Stimulated activated CD8-positive, alpha-beta memory T cell treated with anti-CD3 and anti-CD28 coated beads, Interleukin-12 subunit alpha, Interleukin-12 subunit beta, amount 100 ng/mL, for 24 hours (primary cell): Measurements from ENCODE around the gene PCDHGA8.
"Not testable (repeated sequence)": the region's sequence is repeated elsewhere in the genome, so short reads cannot be mapped to it uniquely, and the experiment has no call there.

Experiments
- DNase-seq: peaks from one replicate; pipeline ENCODE4 v3.0.0-alpha.2; 2020; ENCODE audit errors: extremely low read depth

Gene PCDHGA8

DNA sequence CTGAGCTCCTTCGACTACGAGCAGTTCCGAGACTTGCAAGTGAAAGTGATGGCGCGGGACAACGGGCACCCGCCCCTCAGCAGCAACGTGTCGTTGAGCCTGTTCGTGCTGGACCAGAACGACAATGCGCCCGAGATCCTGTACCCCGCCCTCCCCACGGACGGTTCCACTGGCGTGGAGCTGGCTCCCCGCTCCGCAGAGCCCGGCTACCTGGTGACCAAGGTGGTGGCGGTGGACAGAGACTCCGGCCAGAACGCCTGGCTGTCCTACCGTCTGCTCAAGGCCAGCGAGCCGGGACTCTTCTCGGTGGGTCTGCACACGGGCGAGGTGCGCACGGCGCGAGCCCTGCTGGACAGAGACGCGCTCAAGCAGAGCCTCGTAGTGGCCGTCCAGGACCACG lies 39.9 kb downstream of the PCDHGA8 start:
- DNase-seq = not testable (repeated sequence)

GRCh38 chr5:141432726-141433125 lies 40.3 kb downstream of the PCDHGA8 start:
- not testable (repeated sequence) for DNase-seq

DNA sequence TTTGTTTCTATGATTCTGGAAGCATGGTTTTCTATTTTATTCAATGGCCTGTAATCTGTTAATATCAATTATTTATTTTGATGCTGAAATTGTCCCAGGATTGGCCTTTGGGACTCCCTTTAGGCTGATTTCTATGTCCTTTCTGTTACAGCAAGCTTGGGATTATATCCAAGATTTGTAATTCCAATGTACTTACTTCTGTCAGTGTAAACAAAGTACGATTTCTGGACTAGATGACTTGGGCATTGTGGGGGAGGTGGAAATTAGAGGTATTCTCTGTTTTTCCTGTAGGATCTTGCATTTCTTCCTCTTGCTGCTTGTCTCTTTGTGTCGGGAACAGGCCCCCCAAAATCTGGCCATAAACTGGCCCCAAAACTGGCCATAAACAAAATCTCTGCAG lies 41.6 kb downstream of the PCDHGA8 start:
- no peak for DNase-seq

DNA sequence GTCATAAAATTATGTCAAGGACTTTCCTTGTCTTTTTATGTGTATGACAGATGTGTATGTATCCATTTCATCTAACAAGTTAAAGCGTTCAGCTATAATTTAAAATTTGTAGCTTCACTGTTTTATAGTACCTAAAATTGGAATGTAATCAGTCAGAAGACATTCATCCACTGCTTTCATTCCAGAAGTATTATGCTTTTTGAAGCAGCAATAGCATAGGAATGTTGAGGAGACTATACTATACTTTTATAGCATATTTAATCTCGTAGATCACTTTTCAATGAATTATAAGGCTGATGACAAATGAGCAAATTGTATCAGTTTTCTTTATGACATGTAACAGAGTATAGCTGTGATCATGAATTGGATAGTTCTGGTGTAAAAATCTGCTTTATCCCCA lies 44.8 kb downstream of the PCDHGA8 start:
- no peak for DNase-seq

DNA sequence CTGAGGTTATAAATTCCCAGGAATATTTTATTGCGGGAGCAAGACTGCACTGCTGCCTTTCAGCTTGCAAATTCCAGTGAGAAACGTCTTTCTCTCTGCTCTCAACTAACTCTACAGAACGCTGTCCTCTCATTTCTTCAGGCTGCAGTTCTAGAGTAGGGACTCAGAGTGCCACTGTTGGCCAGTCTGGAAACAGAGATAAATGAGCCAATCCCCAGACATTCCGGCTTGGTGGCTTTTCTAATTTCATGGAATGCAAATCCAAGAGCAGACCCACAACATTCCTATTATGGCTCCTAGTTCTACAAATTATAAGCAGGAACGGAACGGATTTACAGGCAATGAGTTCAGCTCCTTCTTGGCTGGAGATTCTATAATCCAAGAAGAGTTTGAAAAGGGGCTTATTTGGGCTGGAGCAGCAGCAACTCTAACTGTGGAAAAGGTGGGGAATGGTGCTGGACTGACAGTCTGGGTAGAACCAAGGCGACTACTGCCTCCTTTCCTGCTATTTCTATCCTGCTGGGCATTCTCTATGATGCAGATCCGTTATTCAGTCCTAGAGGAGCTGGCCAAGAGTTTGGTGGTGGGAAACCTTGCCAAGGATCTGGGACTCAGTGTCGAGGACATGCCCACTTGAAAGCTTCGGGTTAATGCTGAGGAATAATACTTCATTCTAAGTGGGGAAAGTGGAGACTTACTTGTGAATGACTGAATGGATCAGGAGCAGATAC lies 47.1 kb downstream of the PCDHGA8 start:
- DNase-seq = no peak

DNA sequence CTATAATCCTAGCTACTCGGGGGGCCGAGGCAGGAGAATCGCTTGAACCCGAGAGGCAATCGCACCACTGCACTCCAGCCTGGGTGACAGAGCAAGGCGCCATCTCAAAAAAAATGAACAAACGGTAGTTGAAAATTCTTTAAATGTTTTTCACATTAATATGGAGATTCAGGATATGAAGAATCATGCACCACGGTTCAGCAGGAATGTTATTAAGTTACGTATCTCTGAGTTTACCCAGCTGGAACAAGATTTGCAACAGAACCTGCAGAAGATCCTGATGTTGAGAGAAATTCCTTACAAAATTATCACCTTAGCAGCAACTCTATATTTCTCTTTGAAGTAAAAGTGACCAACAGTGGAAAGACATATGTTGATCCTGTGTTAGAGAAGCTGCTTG lies 47.9 kb downstream of the PCDHGA8 start:
- DNase-seq = no peak

- no peak for DNase-seq
Observed at GRCh38 chr5:141441571-141442170, 49.2 kb downstream of the PCDHGA8 start.
